Tibial nerve (tissue), 4 donors: Measurements from ENCODE around the gene IMP3. TPM values are rescaled to one million over a fixed set of nuclear protein-coding genes. Genes with fewer than 3 reads are reported as not detected.

Source experiments
- DNase-seq, 2 donors: peaks; one replicate each; pipeline ENCODE4 v3.0.0-alpha.2; 2019; ENCODE audit warnings: low spot score in 2 of 2
- H3K27ac ChIP-seq, 4 donors: fragments of 200-600 bp; sonication (generic) in 3 of 4; one replicate each; pipeline ENCODE4 v1.5.1; 2017 to 2019; ENCODE audit warnings: mild to moderate bottlenecking in 1 of 4
- H3K27me3 ChIP-seq, 2 donors: fragments of 200-600 bp; sonication (generic) in 1 of 2; one replicate each; pipeline versions ENCODE4 v1.5.1 to v1.6.0; 2017 to 2019
- H3K36me3 ChIP-seq, 3 donors: fragments of 200-600 bp; sonication (generic); one replicate each; pipeline ENCODE4 v1.5.1; 2018 to 2019
- H3K4me1 ChIP-seq, 4 donors: fragments of 200-600 bp; sonication (generic) in 3 of 4; one replicate each; pipeline ENCODE4 v1.5.1; 2017 to 2019
- H3K4me3 ChIP-seq, 4 donors: fragments of 200-600 bp; sonication (generic) in 3 of 4; one replicate each; pipeline ENCODE4 v1.5.1; 2017 to 2019; ENCODE audit warnings: mild to moderate bottlenecking in 1 of 4, moderate library complexity in 1 of 4
- H3K9me3 ChIP-seq, 4 donors: fragments of 200-600 bp; sonication (generic) in 3 of 4; one replicate each; pipeline ENCODE4 v1.5.1; 2017 to 2019
- CTCF ChIP-seq, 5 experiments: fragments of 200-600 bp in 3 of 5; fragments of 450-650 bp in 2 of 5; sonication (generic) in 3 of 5; IDR thresholded peaks; one replicate each; pipeline ENCODE4 v1.5.1; 2016 to 2019; ENCODE audit warnings: antibody characterized with exemption in 5 of 5, mild to moderate bottlenecking in 3 of 5, moderate library complexity in 2 of 5
- EP300 ChIP-seq, 2 donors: sonication (generic); formaldehyde crosslinking; IDR thresholded peaks; one replicate each; pipeline ENCODE4 v1.6.1; 2017; ENCODE audit warnings: antibody characterized with exemption in 2 of 2, mild to moderate bottlenecking in 1 of 2
- POLR2A ChIP-seq, 2 donors: fragments of 450-650 bp; IDR thresholded peaks; one replicate each; pipeline ENCODE4 v1.6.1; 2017; ENCODE audit warnings: antibody characterized with exemption in 2 of 2, mild to moderate bottlenecking in 2 of 2, moderate library complexity in 2 of 2
- WGBS, 2 donors: methylation state at CpG; one replicate each; pipeline ENCODE4 v1.1.5; 2018; 5-methylcytosine and 5-hydroxymethylcytosine counted together
- total RNA-seq, 4 donors: library from RNA; depleted of rRNA; stranded (reverse); fragments of >200 nt; gene quantifications; one replicate each; pipeline ENCODE4 v1.1.0, GENCODE V29; 2016

Gene IMP3
- total RNA-seq, 4 donors from 2014 or later: 163 to 179 (median 170) TPM

GRCh38 chr15:75649848-75650247 lies 9.8 kb upstream of the IMP3 start:
- no peak for TF ChIP-seq CTCF (IDR thresholded peaks at IDR 0.05)
- TF ChIP-seq POLR2A (IDR thresholded peaks at IDR 0.05): no peak
- no peak for TF ChIP-seq EP300 (IDR thresholded peaks at IDR 0.05)
- Histone ChIP-seq H3K36me3 (peaks cover 0 to 30% (median 0%) of the 10 kb centered on the region in 3 donors), H3K9me3 (no peaks in the 10 kb centered on the region), H3K4me3 (peak overlapping the region in 3 of 4 donors; percentile 74 to 91 (median 80)), H3K27ac (peak overlapping the region in 3 of 4 donors; percentile 89 to 96 (median 95)), H3K4me1 (peaks cover 0 to 75% (median 61%) of the 10 kb centered on the region in 4 donors), H3K27me3 (no peaks in the 10 kb centered on the region)
- WGBS, 2 donors: 90 to 93% methylated on average over 18 of the region's 18 CpGs
- no peak for DNase-seq

- peak overlapping the region; percentile 89 to 96 (median 96) for H3K27ac ChIP-seq
- H3K4me3 ChIP-seq: peak overlapping the region; percentile 74 to 91 (median 84)
- WGBS, 2 donors: 65 to 76% methylated on average over 14 to 19 of the region's 19 CpGs
- no peaks in the 10 kb centered on the region for H3K27me3 ChIP-seq
- H3K4me1 ChIP-seq: peaks cover 0 to 69% (median 56%) of the 10 kb centered on the region in 4 donors
- TF ChIP-seq CTCF (IDR thresholded peaks at IDR 0.05) (no peak), POLR2A (IDR thresholded peaks at IDR 0.05) (no peak), EP300 (IDR thresholded peaks at IDR 0.05) (no peak)
- H3K36me3 ChIP-seq: peaks cover 0 to 25% (median 0%) of the 10 kb centered on the region in 3 donors
- DNase-seq: no peak
- H3K9me3 ChIP-seq: no peaks in the 10 kb centered on the region
Observed at GRCh38 chr15:75649045-75649761, 9.2 kb upstream of the IMP3 start.

- Histone ChIP-seq H3K4me3 (peak overlapping the region; percentile 74 to 91 (median 84)), H3K36me3 (peaks cover 0 to 25% (median 0%) of the 10 kb centered on the region in 3 donors), H3K27ac (peak overlapping the region; percentile 89 to 96 (median 96)), H3K9me3 (no peaks in the 10 kb centered on the region), H3K4me1 (peaks cover 0 to 61% (median 50%) of the 10 kb centered on the region in 4 donors), H3K27me3 (no peaks in the 10 kb centered on the region)
- TF ChIP-seq EP300 (IDR thresholded peaks at IDR 0.05) (no peak), CTCF (IDR thresholded peaks at IDR 0.05) (no peak), POLR2A (IDR thresholded peaks at IDR 0.05) (no peak)
- WGBS, 2 donors: 3 to 6% methylated on average over 12 to 31 of the region's 34 CpGs
- DNase-seq: no peak
Observed at GRCh38 chr15:75648156-75649000, 8.4 kb upstream of the IMP3 start.

- TF ChIP-seq EP300 (IDR thresholded peaks at IDR 0.05): peak in 1 of 2 donors; percentile 68
- TF ChIP-seq POLR2A (IDR thresholded peaks at IDR 0.05): peak in 1 of 2 donors; percentile 64
- TF ChIP-seq CTCF (IDR thresholded peaks at IDR 0.05): peak; percentile 31 to 73 (median 68)
- Histone ChIP-seq H3K36me3 (peaks cover 0 to 19% (median 0%) of the 10 kb centered on the region in 3 donors), H3K27ac (peak within 1 kb of the TSS; percentile 89 to 96 (median 96)), H3K27me3 (no peaks in the 10 kb centered on the region), H3K4me3 (peak within 1 kb of the TSS; percentile 74 to 91 (median 84)), H3K9me3 (no peaks in the 10 kb centered on the region), H3K4me1 (peaks cover 0 to 53% (median 42%) of the 10 kb centered on the region in 4 donors)
- 1% methylated on average over 39 to 72 of the region's 76 CpGs for WGBS, 2 donors
- peak; percentile 63 to 64 for DNase-seq
Observed at GRCh38 chr15:75647370-75648155, 7.5 kb upstream of the IMP3 start, which contains the start of gene SNX33. SNX33 (plus strand) TSS chr15:75647912; CDS start chr15:75649103, 1,191 bp downstream.
